ENCODE results near the gene GLMP.
A peak's percentile ranks its signal among the peaks of the same experiment; 100 is the strongest.

GLMP gene, protein sequence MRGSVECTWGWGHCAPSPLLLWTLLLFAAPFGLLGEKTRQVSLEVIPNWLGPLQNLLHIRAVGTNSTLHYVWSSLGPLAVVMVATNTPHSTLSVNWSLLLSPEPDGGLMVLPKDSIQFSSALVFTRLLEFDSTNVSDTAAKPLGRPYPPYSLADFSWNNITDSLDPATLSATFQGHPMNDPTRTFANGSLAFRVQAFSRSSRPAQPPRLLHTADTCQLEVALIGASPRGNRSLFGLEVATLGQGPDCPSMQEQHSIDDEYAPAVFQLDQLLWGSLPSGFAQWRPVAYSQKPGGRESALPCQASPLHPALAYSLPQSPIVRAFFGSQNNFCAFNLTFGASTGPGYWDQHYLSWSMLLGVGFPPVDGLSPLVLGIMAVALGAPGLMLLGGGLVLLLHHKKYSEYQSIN

GRCh38 chr1:156295391-156295947, at the start of gene GLMP:
Gene GLMP, minus strand, starts transcription at chr1:156295679. Its CDS starts 34 bp downstream, at chr1:156295645.
- TF ChIP-seq CTCF (IDR thresholded peaks at IDR 0.05; ENCODE audit: low read depth, low read length, missing control alignments): no peak
- H3K4me3 ChIP-seq (ENCODE audit: low read depth, low read length): peak within 1 kb of the TSS; percentile 95
- in situ Hi-C loops (cut with HindIII; ENCODE audit: low sequenced_read_pairs): no loop called here
- DNase-seq (ENCODE audit: low read depth): peak; percentile 24

DNA sequence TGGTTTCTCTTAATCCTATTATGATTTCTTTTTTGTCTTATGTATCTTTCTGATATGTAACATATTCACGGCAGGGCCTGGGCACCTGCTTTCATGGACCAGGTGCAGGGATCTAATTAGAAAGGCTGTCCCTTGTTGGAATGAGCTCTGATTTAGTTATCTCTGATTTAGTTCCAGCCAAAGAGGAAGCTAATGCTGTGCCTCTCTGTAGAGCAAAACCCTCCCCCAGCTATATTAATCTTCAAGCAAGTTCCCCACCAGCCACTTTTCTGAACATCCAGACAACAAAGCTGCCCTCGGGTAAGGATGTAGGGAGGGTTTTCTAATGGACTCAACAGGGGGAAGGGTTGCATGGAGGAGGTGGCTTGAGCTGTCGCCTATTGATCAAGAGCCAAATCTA, 48.9 kb upstream of the GLMP start:
- TF ChIP-seq CTCF (IDR thresholded peaks at IDR 0.05; ENCODE audit: low read depth, low read length, missing control alignments): no peak
- no peak overlapping the region for H3K4me3 ChIP-seq (ENCODE audit: low read depth, low read length)
- no peak for DNase-seq (ENCODE audit: low read depth)
- in situ Hi-C loops (cut with HindIII; ENCODE audit: low sequenced_read_pairs): no loop called here

DNA sequence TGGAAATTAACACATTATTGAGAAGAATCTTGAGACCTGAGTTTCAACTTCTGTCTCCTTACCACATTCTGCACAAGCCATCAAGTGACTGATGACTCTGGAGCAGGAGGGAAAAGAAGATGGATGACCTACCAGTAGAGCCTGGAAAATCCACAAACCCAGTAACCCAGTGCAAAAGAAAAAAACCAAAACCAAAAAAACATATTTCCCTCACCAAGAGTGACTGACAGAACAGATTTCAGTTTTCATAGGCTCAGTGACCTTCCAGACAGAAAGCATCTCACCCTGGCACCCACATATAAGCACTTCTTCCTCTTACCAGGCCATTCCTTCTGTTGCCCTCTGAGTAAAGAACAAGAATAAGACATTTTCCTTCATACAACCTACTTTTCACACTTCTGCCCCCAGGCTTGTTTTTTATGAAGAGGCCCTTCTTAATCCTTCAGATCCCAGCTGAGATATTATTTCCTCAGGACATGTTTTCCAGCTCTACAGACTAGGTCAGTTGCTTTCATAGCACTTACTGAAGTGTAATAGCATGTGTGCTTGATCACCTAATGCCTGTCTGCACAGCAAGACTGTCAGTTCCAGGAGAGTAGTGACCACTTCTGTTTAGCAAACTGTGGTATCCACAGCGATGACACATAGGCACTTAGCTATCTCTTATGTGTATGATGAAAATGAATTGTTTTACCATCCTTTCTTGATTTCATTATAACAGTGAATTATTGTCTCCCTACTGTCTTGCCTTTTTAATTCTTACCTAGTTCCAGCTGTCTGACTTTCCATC, 46.9 kb upstream of the GLMP start:
- no peak for TF ChIP-seq CTCF (IDR thresholded peaks at IDR 0.05; ENCODE audit: low read depth, low read length, missing control alignments)
- H3K4me3 ChIP-seq (ENCODE audit: low read depth, low read length): no peak overlapping the region
- in situ Hi-C loops (cut with HindIII; ENCODE audit: low sequenced_read_pairs): no loop called here
- no peak for DNase-seq (ENCODE audit: low read depth)

DNA sequence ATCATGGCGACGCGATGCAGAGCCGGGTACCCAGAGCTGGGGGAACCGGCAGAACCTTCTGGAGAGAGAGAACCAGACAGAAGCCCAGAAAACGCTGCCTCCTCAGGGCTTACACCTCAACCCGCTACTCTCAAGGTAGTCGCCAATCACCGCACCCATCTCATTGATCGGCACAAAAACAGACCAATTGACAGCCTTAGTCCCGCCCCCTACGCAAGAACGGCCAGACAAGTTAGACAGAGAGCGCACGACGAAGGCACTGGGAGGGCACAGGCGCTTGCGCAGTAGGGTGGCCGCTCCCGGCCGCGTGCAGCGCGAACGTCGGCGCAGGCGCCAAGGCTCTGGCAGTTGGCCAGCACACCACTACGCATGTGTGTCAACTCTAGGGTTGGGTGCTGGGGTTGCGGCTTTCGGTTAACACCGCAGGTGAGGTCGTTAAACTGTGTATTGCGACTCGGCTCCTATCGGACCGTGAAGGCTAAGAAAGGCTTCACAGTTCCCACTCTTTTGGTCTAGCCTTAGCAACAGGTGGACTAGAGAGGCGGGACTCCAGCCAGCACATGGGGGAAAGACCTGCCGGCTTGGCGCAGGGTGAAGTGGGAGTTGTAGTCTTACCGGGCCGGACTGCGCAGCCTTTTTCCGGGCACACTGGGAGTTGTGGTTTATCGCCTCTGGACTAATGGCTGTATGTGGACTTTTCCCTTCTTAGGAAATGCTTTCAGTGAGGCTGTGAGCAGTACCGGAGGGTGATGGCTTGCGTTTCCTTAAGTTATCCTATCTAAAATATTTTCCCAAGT, 42.9 kb upstream of the GLMP start, which contains the start of the genes CCT3 and TSACC:
CCT3 (minus strand) TSS at position 113 of the 797 bp plus-strand sequence; CDS start at position 5, 108 bp downstream.
TSACC (plus strand) TSS at position 347 of the 797 bp plus-strand sequence. CDS start 1,232 bp downstream, outside the sequence.
- DNase-seq (ENCODE audit: low read depth): peak; percentile 99
- H3K4me3 ChIP-seq (ENCODE audit: low read depth, low read length): peak within 1 kb of the TSS; percentile 96
- in situ Hi-C loops (cut with HindIII; ENCODE audit: low sequenced_read_pairs): no loop called here
- no peak for TF ChIP-seq CTCF (IDR thresholded peaks at IDR 0.05; ENCODE audit: low read depth, low read length, missing control alignments)

- in situ Hi-C loops (cut with HindIII; ENCODE audit: low sequenced_read_pairs): no loop called here
- peak overlapping the region; percentile 96 for H3K4me3 ChIP-seq (ENCODE audit: low read depth, low read length)
- peak; percentile 9 for TF ChIP-seq CTCF (IDR thresholded peaks at IDR 0.05; ENCODE audit: low read depth, low read length, missing control alignments)
- no peak for DNase-seq (ENCODE audit: low read depth)
Measured at GRCh38 chr1:156337888-156338179, 42.4 kb upstream of the GLMP start.
